HG03432 (cell line): ENCODE data around the gene APOBEC3H.

Source experiments
- ATAC-seq: cut with Tn5 transposase; IDR thresholded peaks from one replicate; pipeline ENCODE4 v1.9.1; 2021; ENCODE audit warnings: mild to moderate bottlenecking, moderate library complexity; ENCODE audit not compliant: unreplicated experiment

APOBEC3H gene

GRCh38 chr22:39108487-39108886 is 11.4 kb downstream of the APOBEC3H start:
- no peak for ATAC-seq

- no peak for ATAC-seq
These were observed 12.3 kb downstream of the APOBEC3H start for GRCh38 chr22:39109361-39109760.

- ATAC-seq, result no peak
These were observed 13.9 kb downstream of the APOBEC3H start for GRCh38 chr22:39110631-39111561.

DNA sequence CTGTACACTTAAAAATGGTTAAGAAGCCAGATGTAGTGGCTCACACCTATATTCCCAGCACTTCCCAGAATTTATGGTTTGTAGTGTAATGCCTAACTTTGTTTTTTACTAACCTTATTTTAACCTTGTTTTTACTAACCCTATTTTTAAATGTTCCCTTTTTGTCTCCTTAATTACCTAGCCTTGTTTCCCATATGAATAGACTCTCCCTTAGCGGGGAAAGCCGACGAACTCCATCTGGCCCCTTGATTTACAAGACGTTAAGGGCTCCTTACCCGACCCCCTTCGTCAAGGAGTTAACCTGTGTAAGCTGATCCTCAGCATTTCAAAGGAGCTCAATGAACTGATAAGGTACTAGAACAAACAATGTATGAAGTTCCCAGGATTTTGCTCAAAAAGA is 17.1 kb downstream of the APOBEC3H start:
- no peak for ATAC-seq

GRCh38 chr22:39115570-39115969 is 18.5 kb downstream of the APOBEC3H start:
- ATAC-seq, result no peak

- no peak for ATAC-seq
These were observed 19.1 kb downstream of the APOBEC3H start for GRCh38 chr22:39115977-39116621.

GRCh38 chr22:39117585-39118191 is 20.6 kb downstream of the APOBEC3H start:
- ATAC-seq, result peak; percentile 47

DNA sequence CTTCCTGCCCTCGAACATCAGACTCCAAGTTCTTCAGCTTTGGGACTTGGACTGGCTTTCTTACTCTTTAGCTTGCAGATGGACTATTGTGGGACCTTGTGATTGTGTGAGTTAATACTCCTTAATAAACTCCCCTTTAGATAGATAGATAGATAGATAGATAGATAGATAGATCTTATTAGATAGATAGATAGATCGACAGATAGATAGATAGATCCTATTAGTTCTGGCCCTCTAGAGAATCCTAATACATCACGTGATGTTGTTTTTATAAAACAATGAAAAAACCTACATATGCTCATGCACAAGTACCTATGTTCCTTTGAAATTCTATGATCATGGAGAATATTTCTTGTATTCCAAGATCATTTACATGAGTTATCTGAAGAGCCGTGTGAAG is 23.9 kb downstream of the APOBEC3H start:
- ATAC-seq, result no peak

DNA sequence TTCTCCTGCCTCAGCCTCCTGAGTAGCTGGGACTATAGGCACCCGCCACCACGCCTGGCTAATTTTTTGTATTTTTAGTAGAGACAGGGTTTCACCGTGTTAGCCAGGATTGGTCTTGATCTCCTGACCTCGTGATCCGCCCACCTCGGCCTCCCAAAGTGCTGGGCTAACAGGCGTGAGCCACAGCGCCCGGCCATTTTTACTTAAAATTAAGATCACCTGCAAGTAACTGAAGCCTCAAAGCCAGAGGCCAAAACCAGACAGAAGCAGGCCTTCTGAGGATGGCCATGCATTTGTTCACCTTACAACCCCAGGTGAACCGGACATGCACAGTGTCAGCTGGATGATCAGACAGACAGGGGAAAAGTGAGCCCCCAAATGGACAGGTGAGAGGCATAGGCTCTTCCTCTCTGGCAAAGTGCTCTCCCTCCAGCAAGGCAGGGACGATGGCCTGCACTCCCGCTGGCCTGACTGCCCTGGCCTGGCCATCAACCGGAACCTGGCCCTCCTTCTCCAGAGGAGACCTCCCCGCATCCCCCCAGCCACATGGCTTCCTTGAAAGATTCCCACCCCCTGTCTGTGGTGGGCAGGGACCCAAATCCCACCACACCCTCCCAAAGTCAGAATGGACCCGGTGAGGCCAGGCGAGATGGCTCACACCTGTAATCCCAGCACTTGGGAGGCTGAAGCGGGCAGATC is 25.9 kb downstream of the APOBEC3H start:
- no peak for ATAC-seq

DNA sequence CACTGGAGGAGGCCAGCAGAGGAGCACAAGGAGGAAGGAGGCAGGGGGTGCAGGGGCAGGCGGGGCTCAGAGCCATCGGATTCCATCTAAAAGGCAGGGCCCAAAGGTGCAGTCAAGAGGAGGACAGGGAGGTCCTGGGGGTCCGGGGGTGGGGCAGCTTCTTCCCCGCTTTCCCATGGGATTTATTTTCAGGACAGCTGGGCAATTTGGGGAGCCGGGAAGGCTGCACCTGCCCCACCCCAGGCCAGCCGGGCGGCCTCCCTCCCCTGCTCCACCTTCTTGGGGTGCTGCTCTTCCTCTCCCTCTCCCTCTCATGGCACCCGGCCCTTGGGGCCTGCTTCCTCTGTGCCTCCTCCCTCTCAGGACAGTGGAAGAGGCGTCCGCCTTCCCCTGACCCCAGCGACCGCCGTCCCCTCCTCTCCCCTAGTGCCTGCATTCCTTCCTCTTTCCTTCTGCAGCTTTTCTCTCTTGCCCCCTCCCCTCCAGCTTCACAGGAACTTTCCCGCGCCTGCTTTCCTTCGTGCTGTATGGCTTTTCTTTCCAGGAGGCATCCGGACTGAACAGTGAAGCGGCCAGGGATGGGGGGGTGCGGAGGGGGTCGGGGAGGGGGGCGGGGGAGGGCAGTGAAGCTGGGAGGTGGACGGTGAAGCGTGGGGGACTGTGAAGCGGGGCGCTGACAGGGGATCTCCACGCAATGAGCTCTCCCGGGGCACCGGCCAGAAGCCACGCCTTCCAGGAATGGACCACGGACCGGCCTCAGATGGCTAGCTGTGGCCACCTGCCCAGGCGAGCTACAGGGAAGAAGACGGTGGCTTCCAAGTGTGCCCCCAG is 26.9 kb downstream of the APOBEC3H start:
- ATAC-seq, result no peak

- ATAC-seq, result no peak
These were observed 28.6 kb downstream of the APOBEC3H start for GRCh38 chr22:39125622-39126021.

DNA sequence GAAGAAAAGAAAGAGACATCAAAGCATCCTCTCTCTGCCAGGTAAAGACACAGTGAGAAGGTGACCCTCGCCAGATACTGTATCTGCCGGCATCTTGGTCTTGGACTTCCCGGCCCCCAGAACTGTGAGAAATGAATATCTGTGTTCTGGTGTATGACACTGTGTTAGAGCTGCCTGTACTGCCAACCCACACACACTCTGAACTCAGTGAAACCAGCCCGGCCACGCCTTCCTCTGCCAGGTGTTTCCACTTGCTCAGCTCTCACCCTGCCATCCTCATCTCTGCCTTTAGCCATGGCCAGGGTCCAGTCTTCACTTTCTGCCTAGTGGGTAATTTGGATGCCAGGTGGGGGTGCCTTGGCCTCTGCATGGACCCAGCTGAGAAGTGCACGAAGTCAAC is 31.5 kb downstream of the APOBEC3H start:
- no peak for ATAC-seq

- no peak for ATAC-seq
These were observed 32.0 kb downstream of the APOBEC3H start for GRCh38 chr22:39129081-39129480.

DNA sequence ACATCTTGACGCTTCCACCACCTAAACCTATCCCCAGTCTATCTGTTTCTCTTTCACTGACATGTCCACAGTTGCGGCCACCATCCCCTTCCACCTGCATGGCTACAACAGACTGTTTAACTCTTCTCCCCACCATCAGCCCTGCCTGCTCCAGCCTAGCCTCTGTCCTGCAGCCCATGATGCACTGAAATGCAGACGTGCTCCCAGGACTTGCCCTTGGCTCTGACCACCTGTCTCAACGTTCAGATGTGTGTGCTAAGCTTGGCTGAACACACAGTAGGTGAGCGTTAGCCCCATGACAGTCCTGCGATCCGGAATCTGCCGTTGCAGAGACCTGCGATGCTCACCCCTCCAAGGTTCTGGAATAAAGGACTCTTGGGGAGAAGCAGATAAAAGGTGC is 32.7 kb downstream of the APOBEC3H start:
- ATAC-seq, result no peak

- no peak for ATAC-seq
These were observed 33.2 kb downstream of the APOBEC3H start for GRCh38 chr22:39130152-39130704.

- ATAC-seq, result no peak
These were observed 34.1 kb downstream of the APOBEC3H start for GRCh38 chr22:39130892-39131855.

GRCh38 chr22:39132281-39132680 is 35.2 kb downstream of the APOBEC3H start:
- no peak for ATAC-seq

- no peak for ATAC-seq
These were observed 36.0 kb downstream of the APOBEC3H start for GRCh38 chr22:39132871-39133524.
